ENCODE measurements around the gene FTCD. TPM values are rescaled to one million over a fixed set of nuclear protein-coding genes. Genes with fewer than 3 reads are reported as not detected.
"Not testable (repeated sequence)": the region's sequence is repeated elsewhere in the genome, so short reads cannot be mapped to it uniquely, and the experiment has no call there.

The FTCD gene
- total RNA-seq, 1 experiment from 2014 or later: 6.7 TPM

DNA sequence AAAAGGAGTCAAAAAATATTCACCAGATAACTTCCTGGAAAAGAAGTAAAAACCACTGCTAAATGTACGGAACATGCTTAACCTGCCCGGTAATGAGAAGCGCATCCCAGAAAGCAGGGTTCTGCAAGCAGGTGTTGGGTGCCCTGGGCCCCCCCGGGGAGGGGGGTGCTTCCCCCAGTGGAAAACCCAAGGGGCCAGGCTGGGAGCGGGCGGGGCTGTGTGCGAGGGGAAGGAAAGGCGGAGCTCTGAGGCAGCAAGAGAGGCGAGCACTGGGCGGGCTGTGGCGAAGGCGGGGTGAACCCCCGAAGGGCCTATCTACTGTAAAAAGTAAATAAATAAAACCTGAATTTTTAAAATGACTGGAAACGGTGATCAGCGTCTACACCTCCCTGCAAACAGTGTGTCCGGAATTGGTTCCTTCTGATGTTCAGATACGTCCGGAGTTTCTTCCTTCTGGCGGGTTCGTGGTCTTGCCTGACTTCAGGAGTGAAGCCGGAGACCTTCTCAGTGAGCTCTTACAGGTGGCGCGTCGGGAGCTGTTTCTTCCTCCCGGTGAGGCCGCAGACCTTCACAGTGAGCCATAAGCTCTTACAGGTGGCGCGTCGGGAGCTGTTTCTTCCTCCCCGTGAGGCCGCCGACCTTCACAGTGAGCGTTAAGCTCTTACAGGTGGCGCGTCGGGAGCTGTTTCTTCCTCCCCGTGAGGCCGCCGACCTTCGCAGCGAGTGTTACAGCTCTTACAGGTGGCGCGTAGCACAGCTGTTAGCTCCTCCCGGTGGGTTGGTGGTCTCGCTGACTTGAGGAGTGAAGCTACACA lies 13.4 kb downstream of the FTCD start:
- Histone ChIP-seq H2BK5ac (ENCODE audit: insufficient read length, low read length) (no peak overlapping the region), H3K27me3 (ENCODE audit: insufficient read depth, low read length) (no peaks in the 10 kb centered on the region; the same call in 1 of the 2 replicates), H2BK12ac (ENCODE audit: insufficient read length, low read depth, low read length) (peak overlapping the region; percentile 11), H3K9ac (ENCODE audit: extremely low read depth, insufficient read length, low read length) (no peak overlapping the region), H2AK5ac (ENCODE audit: insufficient read length, low read length) (no peak overlapping the region), H3K23me2 (ENCODE audit: insufficient read length, low read depth, low read length, poor library complexity, severe bottlenecking) (no peaks in the 10 kb centered on the region), H3K56ac (ENCODE audit: insufficient read length, low read depth, low read length) (no peak overlapping the region), H2BK20ac (ENCODE audit: low read depth, low read length, poor library complexity, severe bottlenecking) (no peak overlapping the region), H2BK120ac (ENCODE audit: low read depth, low read length, poor library complexity, severe bottlenecking) (no peak overlapping the region), H3K9me3 (ENCODE audit: control insufficient read depth, low read depth, low read length) (no peaks in the 10 kb centered on the region), H3T11ph (ENCODE audit: low read length) (no peak overlapping the region), H3K4me2 (ENCODE audit: insufficient read depth, insufficient read length, low read length) (peak overlapping the region; percentile 41), H4K5ac (ENCODE audit: insufficient read length, low read depth, low read length) (no peak overlapping the region), H2BK15ac (ENCODE audit: low read depth, low read length) (no peak overlapping the region), H3K14ac (ENCODE audit: insufficient read depth, low read length) (peak overlapping the region; percentile 6), H3K79me1 (ENCODE audit: insufficient read depth, low read depth, low read length, poor library complexity, severe bottlenecking) (no peaks in the 10 kb centered on the region), H2AFZ (ENCODE audit: low read length) (no peak overlapping the region), H3K27ac (ENCODE audit: insufficient read length, low read depth, low read length) (no peak overlapping the region), H4K20me1 (ENCODE audit: control insufficient read depth, insufficient read depth, insufficient read length) (no peaks in the 10 kb centered on the region), H3K18ac (ENCODE audit: insufficient read length, low read depth, low read length) (peak overlapping the region; percentile 45), H3K23ac (ENCODE audit: insufficient read length, low read depth, low read length) (no peak overlapping the region), H4K91ac (ENCODE audit: insufficient read length, low read depth, low read length) (no peak overlapping the region), H4K8ac (replicated peaks; ENCODE audit: insufficient read length, low read depth, low read length) (no peak overlapping the region), H3K4me1 (ENCODE audit: insufficient read depth, low read length) (no peaks in the 10 kb centered on the region), H3K4ac (ENCODE audit: low read depth, low read length) (no peak overlapping the region), H3K79me2 (ENCODE audit: insufficient read depth, low read length) (no peaks in the 10 kb centered on the region)
- peaks cover 7 to 10% (median 8%) of the 10 kb centered on the region in 3 experiments; a peak in 5 of 7 replicates for H3K36me3 Mint-ChIP-seq (ENCODE audit: insufficient read depth in 1 of 3, low read depth in 3 of 3)
- peaks cover 37% of the 10 kb centered on the region for H3K27me3 Mint-ChIP-seq (ENCODE audit: low read depth)
- peaks cover 30% of the 10 kb centered on the region in 2 experiments for H3K4me1 Mint-ChIP-seq
- H3K9me3 Mint-ChIP-seq: peaks cover 5 to 6% of the 10 kb centered on the region in 2 experiments; a peak in 2 of 5 replicates
- TF ChIP-seq CTCF (conservative IDR thresholded peaks at IDR 0.05): no peak
- no peak for DNase-seq
- no CpG with 5 or more reads among the region's 45 CpGs for WGBS (ENCODE audit: extremely low coverage, insufficient read length, low lambda C conversion rate)
- peak overlapping the region in 2 of 3 experiments; percentile 69 to 81; a peak in 4 of 7 replicates for H3K27ac Mint-ChIP-seq
- peak overlapping the region in 1 of 2 experiments; percentile 65; a peak in 2 of 5 replicates for H3K4me3 Mint-ChIP-seq

DNA sequence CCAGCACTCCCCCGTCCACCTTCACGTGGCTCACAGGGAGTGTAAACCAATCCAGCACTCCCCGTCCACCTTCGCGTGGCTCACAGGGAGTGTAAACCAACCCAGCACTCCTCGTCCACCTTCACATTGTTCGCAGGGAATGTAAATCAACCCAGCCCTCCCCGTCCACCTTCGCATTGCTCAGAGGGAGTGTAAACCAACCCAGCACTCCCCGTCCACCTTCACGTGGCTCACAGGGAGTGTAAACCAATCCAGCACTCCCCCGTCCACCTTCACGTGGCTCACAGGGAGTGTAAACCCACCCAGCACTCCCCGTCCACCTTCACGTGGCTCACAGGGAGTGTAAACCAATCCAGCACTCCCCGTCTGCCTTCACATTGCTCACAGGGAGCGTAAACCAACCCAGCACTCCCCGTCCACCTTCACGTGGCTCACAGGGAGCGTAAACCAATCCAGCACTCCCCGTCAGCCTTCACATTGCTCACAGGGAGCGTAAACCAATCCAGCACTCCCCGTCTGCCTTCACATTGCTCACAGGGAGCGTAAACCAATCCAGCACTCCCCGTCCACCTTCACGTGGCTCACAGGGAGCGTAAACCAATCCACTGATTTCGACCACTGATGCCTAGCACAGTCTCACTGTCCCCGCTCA lies 14.9 kb downstream of the FTCD start:
- not testable (repeated sequence) for H2BK15ac ChIP-seq (ENCODE audit: low read depth, low read length); H2BK5ac ChIP-seq (ENCODE audit: insufficient read length, low read length); H4K20me1 ChIP-seq (ENCODE audit: control insufficient read depth, insufficient read depth, insufficient read length); H4K91ac ChIP-seq (ENCODE audit: insufficient read length, low read depth, low read length); H3K79me2 ChIP-seq (ENCODE audit: insufficient read depth, low read length); H3K27ac ChIP-seq (ENCODE audit: insufficient read length, low read depth, low read length); H2BK120ac ChIP-seq (ENCODE audit: low read depth, low read length, poor library complexity, severe bottlenecking); H3K79me1 ChIP-seq (ENCODE audit: insufficient read depth, low read depth, low read length, poor library complexity, severe bottlenecking); H2AK5ac ChIP-seq (ENCODE audit: insufficient read length, low read length); H3K14ac ChIP-seq (ENCODE audit: insufficient read depth, low read length); H2BK20ac ChIP-seq (ENCODE audit: low read depth, low read length, poor library complexity, severe bottlenecking); DNase-seq; H3K36me3 Mint-ChIP-seq (ENCODE audit: insufficient read depth in 1 of 3, low read depth in 3 of 3); H3K27me3 ChIP-seq (ENCODE audit: insufficient read depth, low read length); H2BK12ac ChIP-seq (ENCODE audit: insufficient read length, low read depth, low read length); H3K23me2 ChIP-seq (ENCODE audit: insufficient read length, low read depth, low read length, poor library complexity, severe bottlenecking); H3K9me3 ChIP-seq (ENCODE audit: control insufficient read depth, low read depth, low read length); H3K4ac ChIP-seq (ENCODE audit: low read depth, low read length); H3T11ph ChIP-seq (ENCODE audit: low read length); H4K8ac ChIP-seq (replicated peaks; ENCODE audit: insufficient read length, low read depth, low read length); H2AFZ ChIP-seq (ENCODE audit: low read length); H3K18ac ChIP-seq (ENCODE audit: insufficient read length, low read depth, low read length); H3K56ac ChIP-seq (ENCODE audit: insufficient read length, low read depth, low read length); H4K5ac ChIP-seq (ENCODE audit: insufficient read length, low read depth, low read length); H3K4me1 ChIP-seq (ENCODE audit: insufficient read depth, low read length); H3K23ac ChIP-seq (ENCODE audit: insufficient read length, low read depth, low read length); H3K9ac ChIP-seq (ENCODE audit: extremely low read depth, insufficient read length, low read length); H3K9me3 Mint-ChIP-seq
- WGBS (ENCODE audit: extremely low coverage, insufficient read length, low lambda C conversion rate): no CpG with 5 or more reads among the region's 29 CpGs
- H3K4me1 Mint-ChIP-seq: peaks cover 25 to 26% of the 10 kb centered on the region in 2 experiments
- peaks cover 37% of the 10 kb centered on the region for H3K27me3 Mint-ChIP-seq (ENCODE audit: low read depth)
- peak overlapping the region in 1 of 3 experiments; percentile 78; a peak in 2 of 7 replicates for H3K27ac Mint-ChIP-seq
- peak overlapping the region; percentile 29 for H3K4me2 ChIP-seq (ENCODE audit: insufficient read depth, insufficient read length, low read length)
- peak overlapping the region in 1 of 2 experiments; percentile 62; a peak in 2 of 5 replicates for H3K4me3 Mint-ChIP-seq
